HAP-1 (cell line): ENCODE data around the gene LINC00237.

Experiments used
- DNase-seq, 2 experiments: peaks; one replicate each; pipeline ENCODE4 v3.0.0-alpha.2; 2016 to 2020; ENCODE audit warnings: low spot score in 2 of 2
- H3K27me3 ChIP-seq: fragments of 250-450 bp; sonication (Bioruptor Pico); 2 replicates; pipeline ENCODE4 v1.5.1; 2020; ENCODE audit warnings: low read depth, mild to moderate bottlenecking, moderate library complexity
- H3K36me3 ChIP-seq: fragments of 250-450 bp; sonication (Bioruptor Pico); replicated peaks from 2 replicates; pipeline ENCODE4 v1.5.1; 2020; ENCODE audit warnings: mild to moderate bottlenecking
- H3K4me1 ChIP-seq: fragments of 250-450 bp; sonication (Bioruptor Pico); 2 replicates; pipeline ENCODE4 v1.5.1; 2020; ENCODE audit warnings: mild to moderate bottlenecking
- H3K4me3 ChIP-seq: fragments of 250-450 bp; sonication (Bioruptor Pico); 2 replicates; pipeline ENCODE4 v1.5.1; 2020; ENCODE audit warnings: mild to moderate bottlenecking, moderate library complexity
- H3K9me3 ChIP-seq: fragments of 250-450 bp; sonication (Bioruptor Pico); 2 replicates; pipeline ENCODE4 v1.5.1; 2020; ENCODE audit warnings: mild to moderate bottlenecking, moderate library complexity
- in situ Hi-C: fragments of 300-500 bp; cut with MboI; formaldehyde crosslinking; loops from 3 replicates; pipeline ENCODE4 v1.14.3; 2020; ENCODE audit warnings: low sequenced_read_pairs, inconsistent platforms, mixed read lengths

Gene LINC00237

DNA sequence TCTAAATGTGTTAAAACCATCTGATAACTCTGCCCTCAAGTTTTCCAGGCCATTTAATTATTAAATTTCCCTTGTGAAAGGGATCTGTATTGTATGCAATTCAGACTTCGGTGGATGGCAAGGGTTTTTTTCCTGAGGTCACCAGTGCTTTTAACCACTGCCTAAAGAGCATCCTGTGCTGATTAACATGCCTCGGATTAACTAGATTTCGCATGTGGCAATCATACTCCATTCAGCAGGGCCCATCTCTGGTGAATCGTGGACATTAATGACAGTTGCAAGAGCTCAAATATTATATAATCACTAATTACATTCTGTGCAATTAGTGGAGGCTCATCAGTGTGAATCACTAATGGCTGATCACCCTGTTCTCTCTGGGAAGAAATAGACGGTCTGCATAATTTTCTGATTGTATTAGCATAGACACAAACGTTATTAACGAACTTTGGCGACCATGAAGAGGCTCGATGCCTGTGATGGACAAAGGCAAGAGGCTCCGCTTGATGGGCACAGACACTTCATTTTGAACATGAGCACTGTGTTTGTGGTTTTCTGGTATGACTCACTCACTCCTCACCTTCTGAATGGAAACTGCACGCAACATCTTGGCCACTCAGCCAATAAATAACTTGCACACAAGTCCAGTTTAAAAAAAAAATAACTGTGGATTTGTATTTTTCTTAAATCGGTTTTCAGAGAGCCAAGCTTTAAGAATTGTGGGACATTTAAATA, 31.4 kb downstream of the LINC00237 start:
- DNase-seq: no peak
- no peaks in the 10 kb centered on the region for H3K9me3 ChIP-seq
- H3K4me1 ChIP-seq: no peaks in the 10 kb centered on the region; the same call in 1 of the 2 replicates
- no peaks in the 10 kb centered on the region for H3K27me3 ChIP-seq
- no peaks in the 10 kb centered on the region for H3K36me3 ChIP-seq
- in situ Hi-C loops: no loop called here
- H3K4me3 ChIP-seq: no peak overlapping the region

DNA sequence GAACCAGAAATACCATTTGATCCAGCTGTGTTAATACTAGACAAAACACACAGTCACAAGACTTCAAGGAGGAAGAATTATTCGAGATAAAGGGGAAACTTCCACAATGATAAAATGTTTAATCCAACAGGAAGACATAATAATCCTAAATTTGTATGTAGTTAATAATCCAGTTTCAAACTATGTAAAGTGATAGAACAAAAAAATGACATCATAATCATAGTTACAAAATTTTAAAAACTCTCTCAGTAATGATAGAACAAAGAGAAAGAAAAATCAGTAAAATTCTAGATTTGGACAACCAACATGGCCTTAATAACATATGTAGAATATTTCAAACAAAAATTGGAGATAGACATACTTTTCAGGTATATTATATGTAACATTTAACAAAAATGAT, 38.9 kb downstream of the LINC00237 start:
- H3K27me3 ChIP-seq: peaks cover 4% of the 10 kb centered on the region; the same call in 1 of the 2 replicates
- in situ Hi-C loops: no loop called here
- no peaks in the 10 kb centered on the region for H3K36me3 ChIP-seq
- no peak for DNase-seq
- no peak overlapping the region for H3K4me3 ChIP-seq
- no peaks in the 10 kb centered on the region for H3K4me1 ChIP-seq
- H3K9me3 ChIP-seq: no peaks in the 10 kb centered on the region

DNA sequence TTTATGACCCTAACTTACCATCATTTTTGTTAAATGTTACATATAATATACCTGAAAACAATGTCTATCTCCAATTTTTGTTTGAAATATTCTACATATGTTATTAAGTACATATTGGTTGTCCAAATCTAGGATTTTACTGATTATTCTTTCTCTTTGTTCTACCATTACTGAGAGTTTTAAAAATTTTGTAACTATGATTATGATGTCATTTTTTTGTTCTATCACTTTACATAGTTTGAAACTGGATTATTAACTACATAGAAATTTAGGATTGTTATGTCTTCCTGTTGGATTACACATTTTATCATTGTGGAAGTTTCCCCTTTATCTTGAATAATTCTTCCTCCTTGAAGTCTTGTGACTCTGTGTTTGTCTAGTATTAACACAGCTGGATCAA, 41.2 kb downstream of the LINC00237 start:
- Histone ChIP-seq H3K27me3 (peaks cover 4% of the 10 kb centered on the region; the same call in 1 of the 2 replicates), H3K36me3 (no peaks in the 10 kb centered on the region), H3K4me3 (no peak overlapping the region), H3K9me3 (no peaks in the 10 kb centered on the region), H3K4me1 (no peaks in the 10 kb centered on the region)
- no peak for DNase-seq
- in situ Hi-C loops: no loop called here

DNA sequence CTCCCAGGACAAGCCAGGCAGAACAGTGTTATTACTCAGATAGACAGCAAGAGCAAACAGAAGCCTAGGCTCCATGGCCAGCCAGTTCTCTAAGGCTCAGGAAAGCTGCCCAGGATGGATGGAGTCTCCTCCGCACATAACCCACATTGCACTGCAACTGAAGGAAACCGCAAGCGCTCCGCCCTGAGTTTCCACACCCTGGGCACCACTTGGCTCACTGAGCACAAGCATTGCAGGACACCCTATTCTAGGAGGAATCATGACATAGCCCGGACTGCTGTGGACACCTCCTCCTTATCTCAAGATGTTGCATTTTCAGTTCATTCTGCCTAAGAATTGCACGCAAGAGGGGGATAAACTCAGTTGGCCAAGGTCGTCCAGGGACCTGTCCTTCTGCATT, 42.9 kb downstream of the LINC00237 start:
- Histone ChIP-seq H3K27me3 (peaks cover 4% of the 10 kb centered on the region; the same call in 1 of the 2 replicates), H3K36me3 (no peaks in the 10 kb centered on the region), H3K4me1 (no peaks in the 10 kb centered on the region), H3K9me3 (no peaks in the 10 kb centered on the region), H3K4me3 (no peak overlapping the region)
- no peak for DNase-seq
- in situ Hi-C loops: no loop called here

- no peaks in the 10 kb centered on the region for H3K36me3 ChIP-seq
- H3K4me1 ChIP-seq: peaks cover 11% of the 10 kb centered on the region
- in situ Hi-C loops: no loop called here
- H3K9me3 ChIP-seq: no peaks in the 10 kb centered on the region
- no peaks in the 10 kb centered on the region for H3K27me3 ChIP-seq
- no peak overlapping the region for H3K4me3 ChIP-seq
- peak; percentile 58 to 74 for DNase-seq
Measured at GRCh38 chr20:21053002-21053762, 53.0 kb downstream of the LINC00237 start.

- Histone ChIP-seq H3K4me1 (peaks cover 11% of the 10 kb centered on the region), H3K27me3 (no peaks in the 10 kb centered on the region), H3K36me3 (no peaks in the 10 kb centered on the region), H3K4me3 (no peak overlapping the region), H3K9me3 (no peaks in the 10 kb centered on the region)
- in situ Hi-C loops: no loop called here
- DNase-seq: no peak
Measured at GRCh38 chr20:21052686-21053001, 53.5 kb downstream of the LINC00237 start.

DNA sequence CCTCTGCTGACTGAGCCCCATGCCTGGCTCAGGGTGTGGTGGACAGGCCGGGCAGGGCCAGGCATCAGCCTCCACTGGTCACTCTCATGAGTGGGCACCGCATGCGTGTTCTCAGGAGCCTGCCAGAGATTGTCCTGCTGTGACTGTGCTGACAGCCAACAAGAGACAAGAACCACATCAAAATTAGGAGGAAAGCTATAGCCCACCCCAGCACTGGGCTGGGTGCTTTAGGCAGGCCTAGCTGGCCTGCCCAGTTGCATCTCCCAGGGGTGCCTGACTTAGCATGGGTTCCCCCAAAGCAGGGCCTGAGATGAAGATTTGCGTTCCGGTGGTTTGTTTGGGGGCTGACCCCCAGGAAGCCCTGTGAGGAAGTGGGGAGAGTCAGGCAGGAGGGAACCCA, 53.9 kb downstream of the LINC00237 start:
- DNase-seq: no peak
- no peaks in the 10 kb centered on the region for H3K36me3 ChIP-seq
- in situ Hi-C loops: no loop called here

GRCh38 chr20:21050710-21051109, 55.4 kb downstream of the LINC00237 start:
- in situ Hi-C loops: no loop called here
- no peaks in the 10 kb centered on the region for H3K27me3 ChIP-seq

More for the DNA sequence above, 53.9 kb downstream of the LINC00237 start:
- Histone ChIP-seq H3K9me3 (no peaks in the 10 kb centered on the region), H3K4me1 (peaks cover 11% of the 10 kb centered on the region), H3K4me3 (no peak overlapping the region), H3K27me3 (no peaks in the 10 kb centered on the region)

DNA sequence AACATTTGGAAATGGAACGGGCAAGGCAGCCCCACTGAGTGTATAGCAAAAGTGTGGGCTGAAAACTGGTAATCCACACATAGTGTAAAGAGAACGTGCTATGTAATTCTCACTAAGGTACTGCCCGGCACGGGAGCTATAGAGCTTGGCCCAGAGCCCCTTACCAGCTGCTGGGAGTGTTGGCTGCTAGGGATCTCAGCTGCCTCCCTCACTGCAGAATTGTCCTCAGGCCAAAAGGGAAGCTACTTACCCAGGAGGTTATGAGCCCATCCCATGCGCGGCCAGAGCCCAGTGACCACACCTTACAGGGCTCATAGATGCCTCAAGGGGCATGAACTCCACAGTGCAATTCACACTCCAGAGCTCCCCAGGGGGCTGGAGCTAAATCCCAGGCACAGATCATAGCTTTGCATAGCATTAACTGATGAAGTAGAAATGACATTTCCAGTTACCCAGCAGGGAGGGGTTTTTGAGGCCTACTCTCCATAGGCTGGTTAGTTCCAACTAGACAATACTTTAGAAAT, 56.8 kb downstream of the LINC00237 start:
- H3K36me3 ChIP-seq: no peaks in the 10 kb centered on the region
- H3K27me3 ChIP-seq: no peaks in the 10 kb centered on the region
- in situ Hi-C loops: no loop called here
- H3K4me3 ChIP-seq: no peak overlapping the region
- no peaks in the 10 kb centered on the region for H3K9me3 ChIP-seq
- H3K4me1 ChIP-seq: peaks cover 11% of the 10 kb centered on the region
- DNase-seq: no peak

More at GRCh38 chr20:21050710-21051109, 55.4 kb downstream of the LINC00237 start:
- no peaks in the 10 kb centered on the region for H3K36me3 ChIP-seq
- H3K9me3 ChIP-seq: no peaks in the 10 kb centered on the region
- no peak for DNase-seq
- H3K4me1 ChIP-seq: peaks cover 11% of the 10 kb centered on the region
- no peak overlapping the region for H3K4me3 ChIP-seq

- Histone ChIP-seq H3K9me3 (no peaks in the 10 kb centered on the region), H3K36me3 (no peaks in the 10 kb centered on the region), H3K4me3 (no peak overlapping the region), H3K27me3 (no peaks in the 10 kb centered on the region), H3K4me1 (peaks cover 11% of the 10 kb centered on the region)
- DNase-seq: peak; percentile 24 to 85
- in situ Hi-C loops: no loop called here
Measured at GRCh38 chr20:21048841-21049273, 57.3 kb downstream of the LINC00237 start.

- Histone ChIP-seq H3K36me3 (no peaks in the 10 kb centered on the region), H3K4me3 (no peak overlapping the region), H3K9me3 (no peaks in the 10 kb centered on the region), H3K4me1 (peaks cover 3% of the 10 kb centered on the region), H3K27me3 (no peaks in the 10 kb centered on the region)
- in situ Hi-C loops: no loop called here
- no peak for DNase-seq
Measured at GRCh38 chr20:21047981-21048380, 58.2 kb downstream of the LINC00237 start.

DNA sequence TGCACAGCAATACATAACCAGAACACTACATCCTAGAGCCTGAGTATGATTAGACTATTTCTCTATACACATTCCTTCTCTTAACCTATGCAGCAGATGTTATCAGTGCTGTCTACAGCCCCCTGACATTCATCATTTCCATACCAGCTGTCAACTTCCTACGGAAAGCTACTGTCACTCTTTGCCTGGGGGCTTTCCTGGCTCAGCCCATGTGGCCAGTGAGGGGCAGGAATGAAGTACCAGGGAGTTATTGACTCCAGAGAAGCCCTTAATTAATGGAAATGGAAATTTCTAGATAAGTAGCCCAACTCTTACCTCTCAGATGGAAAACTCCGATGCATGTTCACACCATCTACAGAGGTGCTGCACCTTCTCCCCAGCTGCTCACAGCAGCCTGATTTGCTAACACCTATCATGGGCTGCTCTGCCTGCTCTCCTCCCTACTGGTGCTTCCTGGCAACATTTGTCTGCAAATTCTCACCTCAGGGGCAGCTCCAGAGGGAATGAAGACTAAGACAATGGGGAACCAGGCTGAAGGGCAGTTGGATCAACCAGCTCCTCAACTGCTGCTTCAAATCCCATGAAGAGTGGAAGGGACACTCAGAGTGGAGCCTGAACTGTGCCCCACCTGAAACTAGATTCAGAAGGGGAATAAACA, 59.6 kb downstream of the LINC00237 start:
- Histone ChIP-seq H3K4me3 (no peak overlapping the region), H3K4me1 (no peaks in the 10 kb centered on the region), H3K27me3 (no peaks in the 10 kb centered on the region), H3K36me3 (no peaks in the 10 kb centered on the region), H3K9me3 (no peaks in the 10 kb centered on the region)
- in situ Hi-C loops: no loop called here
- no peak for DNase-seq
